HK-2 (cell line): ENCODE results near the gene SEC22A.

Experiments used
- DNase-seq: peaks from one replicate; pipeline ENCODE4 v3.0.0-alpha.2; 2018; ENCODE audit not compliant: unreplicated experiment

Gene SEC22A

GRCh38 chr3:123305192-123305591, 103.4 kb downstream of the SEC22A start:
- DNase-seq: no peak

- no peak for DNase-seq
These were observed 105.3 kb downstream of the SEC22A start for GRCh38 chr3:123307064-123307463.

GRCh38 chr3:123310186-123310585, 108.4 kb downstream of the SEC22A start:
- no peak for DNase-seq

- no peak for DNase-seq
These were observed 109.0 kb downstream of the SEC22A start for GRCh38 chr3:123310741-123311140.

GRCh38 chr3:123311201-123311600, 109.5 kb downstream of the SEC22A start:
- no peak for DNase-seq

- DNase-seq: no peak
These were observed 110.9 kb downstream of the SEC22A start for GRCh38 chr3:123312331-123313265.

- no peak for DNase-seq
These were observed 112.1 kb downstream of the SEC22A start for GRCh38 chr3:123313889-123314288.

- DNase-seq: no peak
These were observed 112.9 kb downstream of the SEC22A start for GRCh38 chr3:123314359-123315270.

GRCh38 chr3:123315271-123315595, 113.5 kb downstream of the SEC22A start:
- no peak for DNase-seq

GRCh38 chr3:123317716-123318115, 116.0 kb downstream of the SEC22A start:
- no peak for DNase-seq

GRCh38 chr3:123318374-123318773, 116.6 kb downstream of the SEC22A start:
- DNase-seq: no peak

- DNase-seq: no peak
These were observed 118.0 kb downstream of the SEC22A start for GRCh38 chr3:123319760-123320159.

GRCh38 chr3:123320221-123320620, 118.5 kb downstream of the SEC22A start:
- no peak for DNase-seq

GRCh38 chr3:123321806-123322205, 120.1 kb downstream of the SEC22A start:
- DNase-seq: no peak

- DNase-seq: no peak
These were observed 121.1 kb downstream of the SEC22A start for GRCh38 chr3:123322866-123323265.
